Measurements from ENCODE around the gene ACP4. TPM values are rescaled to one million over a fixed set of nuclear protein-coding genes. Genes with fewer than 3 reads are reported as not detected.

Gene ACP4
- polyA plus RNA-seq, 1 experiment, result not detected

GRCh38 chr19:50815439-50815838 is 25.2 kb downstream of the ACP4 start:
- H3K27me3 ChIP-seq (ENCODE audit: control insufficient read depth, insufficient read depth, low read length), result peaks cover 23% of the 10 kb centered on the region
- CTCF ChIA-PET, result no interaction called here

GRCh38 chr19:50817941-50818858 is 28.0 kb downstream of the ACP4 start:
- TF ChIP-seq CTCF (IDR thresholded peaks at IDR 0.05; ENCODE audit: low read depth, low read length), result no peak
- H3K9me3 ChIP-seq (ENCODE audit: control insufficient read depth, insufficient read depth, low read length), result peaks cover 6% of the 10 kb centered on the region
- CTCF ChIA-PET, result no interaction called here
- peaks cover 36% of the 10 kb centered on the region for H3K27me3 ChIP-seq (ENCODE audit: control insufficient read depth, insufficient read depth, low read length)
- no peak overlapping the region for H3K27ac ChIP-seq (ENCODE audit: low read depth, low read length)
- peak overlapping the region; percentile 52 for H3K4me3 ChIP-seq (ENCODE audit: low read depth, low read length)
- POLR2A ChIA-PET, result no interaction called here
- DNase-seq (ENCODE audit: low read depth, low spot score), result no peak

More at GRCh38 chr19:50815439-50815838, 25.2 kb downstream of the ACP4 start:
- Histone ChIP-seq H3K4me3 (ENCODE audit: low read depth, low read length) (no peak overlapping the region), H3K9me3 (ENCODE audit: control insufficient read depth, insufficient read depth, low read length) (peaks cover 6% of the 10 kb centered on the region), H3K27ac (ENCODE audit: low read depth, low read length) (no peak overlapping the region)
- POLR2A ChIA-PET, result no interaction called here
- no peak for DNase-seq (ENCODE audit: low read depth, low spot score)
- TF ChIP-seq CTCF (IDR thresholded peaks at IDR 0.05; ENCODE audit: low read depth, low read length), result no peak

GRCh38 chr19:50818859-50819472 is 28.8 kb downstream of the ACP4 start:
- TF ChIP-seq CTCF (IDR thresholded peaks at IDR 0.05; ENCODE audit: low read depth, low read length), result no peak
- H3K4me3 ChIP-seq (ENCODE audit: low read depth, low read length), result no peak overlapping the region
- ChIA-PET POLR2A (no interaction called here), CTCF (interaction anchor here (0.5 kb wide), 1 partner anchor 10 kb away, joined by 7 read pairs; no protein-coding TSS in a partner anchor)
- DNase-seq (ENCODE audit: low read depth, low spot score), result no peak
- H3K9me3 ChIP-seq (ENCODE audit: control insufficient read depth, insufficient read depth, low read length), result peaks cover 6% of the 10 kb centered on the region
- no peak overlapping the region for H3K27ac ChIP-seq (ENCODE audit: low read depth, low read length)
- peaks cover 40% of the 10 kb centered on the region for H3K27me3 ChIP-seq (ENCODE audit: control insufficient read depth, insufficient read depth, low read length)

- no peak overlapping the region for H3K4me3 ChIP-seq (ENCODE audit: low read depth, low read length)
- peaks cover 6% of the 10 kb centered on the region for H3K9me3 ChIP-seq (ENCODE audit: control insufficient read depth, insufficient read depth, low read length)
- peaks cover 42% of the 10 kb centered on the region for H3K27me3 ChIP-seq (ENCODE audit: control insufficient read depth, insufficient read depth, low read length)
- DNase-seq (ENCODE audit: low read depth, low spot score), result no peak
- ChIA-PET CTCF (no interaction called here), POLR2A (no interaction called here)
- H3K27ac ChIP-seq (ENCODE audit: low read depth, low read length), result no peak overlapping the region
- no peak for TF ChIP-seq CTCF (IDR thresholded peaks at IDR 0.05; ENCODE audit: low read depth, low read length)
Measured at GRCh38 chr19:50819636-50820035, 29.4 kb downstream of the ACP4 start.

- POLR2A ChIA-PET, result no interaction called here
- no peak overlapping the region for H3K4me3 ChIP-seq (ENCODE audit: low read depth, low read length)
- CTCF ChIA-PET, result no interaction called here
- H3K9me3 ChIP-seq (ENCODE audit: control insufficient read depth, insufficient read depth, low read length), result peaks cover 6% of the 10 kb centered on the region
- no peak for TF ChIP-seq CTCF (IDR thresholded peaks at IDR 0.05; ENCODE audit: low read depth, low read length)
- no peak for DNase-seq (ENCODE audit: low read depth, low spot score)
- peaks cover 41% of the 10 kb centered on the region for H3K27me3 ChIP-seq (ENCODE audit: control insufficient read depth, insufficient read depth, low read length)
- no peak overlapping the region for H3K27ac ChIP-seq (ENCODE audit: low read depth, low read length)
Measured at GRCh38 chr19:50820086-50820485, 29.9 kb downstream of the ACP4 start.

Measured in AG04450 (cell line).